Epithelial cell of proximal tubule (primary cell): ENCODE data around the gene CRAMP1. TPM values are rescaled to one million over a fixed set of nuclear protein-coding genes. Genes with fewer than 3 reads are reported as not detected.
A peak's percentile ranks its signal among the peaks of the same experiment; 100 is the strongest.

Source experiments
- DNase-seq: peaks from one replicate; pipeline ENCODE4 v3.0.0-alpha.2; 2011; ENCODE audit warnings: low read depth
- H3K4me3 ChIP-seq: 2 replicates; pipeline ENCODE4 v1.5.1; 2011; ENCODE audit warnings: low read depth, mild to moderate bottlenecking, low read length
- total RNA-seq: library from RNA; depleted of rRNA; stranded (reverse); fragments of >200 nt; gene quantifications from 2 replicates; pipeline ENCODE4 v1.2.3, GENCODE V29; 2015
- TF ChIP-seq, protein P1 (sequence below): conservative IDR thresholded peaks from 2 replicates; pipeline ENCODE4 v1.5.1; 2012; ENCODE audit warnings: low read depth, mild to moderate bottlenecking, low read length

The CRAMP1 gene
- total RNA-seq, 1 donor from 2014 or later, result 6.9 TPM

DNA sequence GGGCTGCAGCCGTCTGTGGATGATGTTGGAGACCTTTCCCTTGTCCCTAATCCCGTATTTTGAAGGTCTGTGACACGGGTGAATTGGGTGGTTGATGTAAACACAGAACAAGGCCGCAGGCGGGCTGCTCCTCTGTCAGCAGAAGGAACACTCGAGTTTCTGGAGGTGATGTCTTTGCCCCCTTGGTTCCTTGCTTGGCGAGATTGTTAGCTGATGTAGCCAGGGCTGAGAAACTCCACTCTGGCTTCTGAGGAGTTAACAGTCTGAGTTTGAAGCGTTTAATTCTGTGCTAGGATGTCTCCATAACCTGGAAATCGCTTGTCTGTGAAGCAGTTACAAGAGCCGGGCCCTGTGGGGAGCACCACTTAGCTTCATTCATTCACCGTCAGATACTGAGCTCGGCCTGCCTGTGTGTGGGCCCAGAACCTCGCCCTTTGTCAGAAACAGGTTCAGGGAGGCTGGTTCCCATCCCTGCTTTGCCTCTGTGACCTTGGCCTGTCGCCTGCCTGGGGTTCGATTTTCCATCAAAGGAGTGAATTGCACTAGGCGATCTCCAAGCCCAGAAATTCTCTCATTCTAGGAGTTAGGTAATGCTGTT, 95.1 kb downstream of the CRAMP1 start:
- peak overlapping the region; percentile 96 for H3K4me3 ChIP-seq
- no peak for DNase-seq
- TF ChIP-seq, protein P1, sequence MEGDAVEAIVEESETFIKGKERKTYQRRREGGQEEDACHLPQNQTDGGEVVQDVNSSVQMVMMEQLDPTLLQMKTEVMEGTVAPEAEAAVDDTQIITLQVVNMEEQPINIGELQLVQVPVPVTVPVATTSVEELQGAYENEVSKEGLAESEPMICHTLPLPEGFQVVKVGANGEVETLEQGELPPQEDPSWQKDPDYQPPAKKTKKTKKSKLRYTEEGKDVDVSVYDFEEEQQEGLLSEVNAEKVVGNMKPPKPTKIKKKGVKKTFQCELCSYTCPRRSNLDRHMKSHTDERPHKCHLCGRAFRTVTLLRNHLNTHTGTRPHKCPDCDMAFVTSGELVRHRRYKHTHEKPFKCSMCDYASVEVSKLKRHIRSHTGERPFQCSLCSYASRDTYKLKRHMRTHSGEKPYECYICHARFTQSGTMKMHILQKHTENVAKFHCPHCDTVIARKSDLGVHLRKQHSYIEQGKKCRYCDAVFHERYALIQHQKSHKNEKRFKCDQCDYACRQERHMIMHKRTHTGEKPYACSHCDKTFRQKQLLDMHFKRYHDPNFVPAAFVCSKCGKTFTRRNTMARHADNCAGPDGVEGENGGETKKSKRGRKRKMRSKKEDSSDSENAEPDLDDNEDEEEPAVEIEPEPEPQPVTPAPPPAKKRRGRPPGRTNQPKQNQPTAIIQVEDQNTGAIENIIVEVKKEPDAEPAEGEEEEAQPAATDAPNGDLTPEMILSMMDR, result no peak

DNA sequence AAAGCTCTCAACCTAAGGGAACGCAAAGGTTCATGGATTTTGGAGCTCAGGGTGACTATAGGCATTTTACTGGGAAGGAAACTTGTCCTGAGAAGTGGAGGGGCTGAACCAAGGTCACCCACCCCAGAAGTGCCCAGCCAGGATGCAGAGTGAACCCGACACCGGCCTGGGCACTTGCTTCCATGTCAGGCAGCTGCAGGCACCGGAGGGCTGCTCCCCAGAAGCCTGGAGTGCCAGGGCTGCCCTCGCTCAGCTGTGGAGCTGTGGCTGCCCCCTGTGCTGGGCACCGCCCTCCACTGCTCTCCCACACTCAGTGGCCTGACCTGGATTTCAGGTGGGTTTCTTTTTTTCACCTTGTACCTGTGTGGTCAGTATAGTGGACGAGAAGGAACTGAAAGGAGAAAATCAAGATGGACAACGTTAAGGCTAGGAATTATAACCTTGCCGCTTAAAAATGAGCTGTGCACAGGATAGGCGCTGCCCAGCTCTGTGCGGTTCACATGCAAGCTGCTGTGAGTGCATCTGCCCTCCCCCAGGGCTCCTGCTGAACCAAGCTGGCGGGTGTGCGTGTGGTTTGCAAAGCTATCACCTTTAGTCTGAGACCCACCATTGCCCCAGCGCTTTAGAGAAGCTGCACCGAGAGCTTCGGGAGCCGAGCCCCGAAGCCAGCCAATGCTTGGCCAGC, 96.1 kb downstream of the CRAMP1 start:
- peak overlapping the region; percentile 96 for H3K4me3 ChIP-seq
- TF ChIP-seq, protein P1, result no peak
- DNase-seq, result no peak

DNA sequence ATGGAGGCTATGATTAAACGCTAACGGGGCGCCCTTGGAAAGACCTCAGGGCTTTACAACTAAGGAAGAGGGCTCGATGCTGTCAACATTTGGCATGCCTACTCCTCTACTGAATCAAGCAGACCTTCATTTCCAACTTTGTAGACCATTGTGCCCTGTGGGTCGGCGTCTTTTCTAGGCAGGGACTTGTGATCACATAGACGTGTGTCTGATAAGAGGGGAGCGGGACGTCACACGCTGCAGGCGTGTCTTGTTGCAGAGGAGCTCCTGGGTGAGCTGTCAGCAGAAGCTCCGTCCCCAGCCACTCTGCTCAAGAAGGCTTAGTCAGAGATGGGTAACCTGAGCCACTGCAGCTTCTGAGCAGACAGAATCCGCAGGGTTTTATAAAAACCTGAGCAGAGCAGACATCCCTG, 96.6 kb downstream of the CRAMP1 start:
- H3K4me3 ChIP-seq, result no peak overlapping the region
- no peak for DNase-seq
- TF ChIP-seq, protein P1, result no peak

DNA sequence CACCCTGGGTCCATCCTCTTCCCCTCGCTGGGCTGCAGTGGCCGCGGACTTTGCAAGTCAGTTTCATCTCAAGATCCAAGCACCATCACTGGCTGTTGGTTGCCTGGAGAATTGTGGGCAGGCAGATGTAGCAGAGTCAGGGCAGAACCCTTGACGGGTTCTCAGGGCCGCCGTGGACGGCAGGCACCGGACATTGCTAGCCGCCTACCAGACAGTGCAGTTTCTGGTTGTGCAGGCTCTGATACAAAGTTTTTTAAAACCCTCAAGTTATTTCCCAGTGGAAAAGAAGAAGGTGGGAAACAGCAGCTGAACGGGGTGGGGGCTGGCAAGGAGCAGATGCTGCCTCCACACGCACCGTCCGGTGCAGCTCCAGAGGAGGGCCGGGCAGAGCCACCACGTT, 97.2 kb downstream of the CRAMP1 start:
- TF ChIP-seq, protein P1, result no peak
- no peak for DNase-seq
- no peak overlapping the region for H3K4me3 ChIP-seq

DNA sequence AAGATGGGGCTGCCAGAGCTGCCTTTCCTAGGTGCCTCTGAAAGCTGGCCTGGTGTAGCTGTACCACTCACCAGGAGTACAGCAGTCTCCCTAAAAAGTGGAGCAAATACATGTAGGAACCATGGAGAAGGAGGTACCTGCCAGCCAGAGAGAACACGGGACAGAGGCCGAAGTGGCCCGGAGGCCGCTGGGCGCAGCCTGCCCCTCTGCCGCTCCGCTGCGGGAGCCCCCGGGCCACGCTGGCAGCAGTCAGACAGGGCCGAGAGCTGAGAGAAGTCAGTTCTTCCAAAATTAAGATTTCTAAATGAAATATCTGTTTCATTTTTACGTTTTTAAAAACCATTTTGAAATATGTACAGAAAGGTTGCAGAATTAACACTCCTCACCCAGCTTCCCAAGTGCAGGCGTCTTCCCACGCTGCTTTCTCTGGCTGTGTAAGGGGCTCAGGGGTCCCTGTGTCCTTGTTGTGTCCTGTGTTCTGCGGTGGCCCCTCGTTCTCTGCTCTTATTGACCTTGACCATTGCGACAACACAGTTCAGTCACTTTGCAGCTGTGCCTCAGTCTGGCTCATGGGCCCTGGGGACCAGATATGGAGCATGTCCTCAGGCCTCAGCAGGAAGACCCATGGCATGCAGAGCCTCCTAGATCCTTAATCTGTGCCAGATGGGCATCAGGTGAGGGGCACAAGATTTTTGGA, 98.8 kb downstream of the CRAMP1 start:
- TF ChIP-seq, protein P1, result no peak
- no peak overlapping the region for H3K4me3 ChIP-seq
- DNase-seq, result no peak

DNA sequence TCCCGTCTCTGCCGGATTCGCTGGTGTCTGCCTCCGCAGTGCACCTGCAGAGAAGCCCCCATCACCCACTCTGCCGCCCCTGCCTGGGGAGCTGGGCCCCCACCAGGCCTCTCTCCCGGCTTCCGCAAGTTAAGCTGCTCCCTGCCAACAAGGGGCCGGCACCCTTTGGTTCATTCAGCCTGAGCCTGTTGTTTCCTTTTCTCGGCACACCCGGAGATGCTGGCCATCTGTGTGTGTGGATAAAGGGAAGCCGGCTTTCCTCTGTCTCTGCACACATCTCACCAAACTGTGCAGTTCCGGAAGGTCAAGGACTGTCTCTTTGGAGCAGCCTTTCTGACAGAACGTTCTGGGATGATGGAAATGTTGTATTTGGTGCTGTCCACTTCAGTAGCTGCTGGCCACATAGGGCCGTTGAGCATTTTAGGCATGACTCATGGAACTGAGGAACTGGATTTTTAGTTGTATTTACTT, 100.7 kb downstream of the CRAMP1 start:
- no peak overlapping the region for H3K4me3 ChIP-seq
- DNase-seq, result no peak
- TF ChIP-seq, protein P1, result no peak
